ENCODE data around the gene PPP1R1B.
"Not testable (repeated sequence)": the region's sequence is repeated elsewhere in the genome, so short reads cannot be mapped to it uniquely, and the experiment has no call there.

Gene PPP1R1B

GRCh38 chr17:39626171-39627046, at the start of gene PPP1R1B:
TSS of gene PPP1R1B (plus strand) at chr17:39626952. CDS start at chr17:39627393, 441 bp downstream.
- DNase-seq (ENCODE audit: low read depth), result no peak

- DNase-seq (ENCODE audit: low read depth), result no peak
Observed at GRCh38 chr17:39578272-39578671, 48.5 kb upstream of the PPP1R1B start.

- DNase-seq (ENCODE audit: low read depth), result no peak
Observed at GRCh38 chr17:39579318-39580081, 47.3 kb upstream of the PPP1R1B start.

GRCh38 chr17:39580082-39580468, 46.7 kb upstream of the PPP1R1B start:
- DNase-seq (ENCODE audit: low read depth), result no peak

GRCh38 chr17:39581071-39581758, 45.5 kb upstream of the PPP1R1B start:
- DNase-seq (ENCODE audit: low read depth), result no peak

- DNase-seq (ENCODE audit: low read depth), result no peak
Observed at GRCh38 chr17:39581759-39582085, 45.0 kb upstream of the PPP1R1B start.

- DNase-seq (ENCODE audit: low read depth), result no peak
Observed at GRCh38 chr17:39582658-39583057, 44.1 kb upstream of the PPP1R1B start.

- not testable (repeated sequence) for DNase-seq (ENCODE audit: low read depth)
Observed at GRCh38 chr17:39590180-39590579, 36.6 kb upstream of the PPP1R1B start.

- DNase-seq (ENCODE audit: low read depth), result no peak
Observed at GRCh38 chr17:39591958-39592954, 34.5 kb upstream of the PPP1R1B start.

GRCh38 chr17:39593371-39593770, 33.4 kb upstream of the PPP1R1B start:
- DNase-seq (ENCODE audit: low read depth), result no peak

- DNase-seq (ENCODE audit: low read depth), result no peak
Observed at GRCh38 chr17:39595294-39595693, 31.5 kb upstream of the PPP1R1B start.

GRCh38 chr17:39595928-39596510, 30.7 kb upstream of the PPP1R1B start:
- DNase-seq (ENCODE audit: low read depth), result no peak

GRCh38 chr17:39596543-39597267, 30.0 kb upstream of the PPP1R1B start:
- DNase-seq (ENCODE audit: low read depth), result no peak

- no peak for DNase-seq (ENCODE audit: low read depth)
Observed at GRCh38 chr17:39597372-39598046, 29.2 kb upstream of the PPP1R1B start.

GRCh38 chr17:39598047-39598481, 28.7 kb upstream of the PPP1R1B start:
- no peak for DNase-seq (ENCODE audit: low read depth)

- no peak for DNase-seq (ENCODE audit: low read depth)
Observed at GRCh38 chr17:39598630-39599003, 28.1 kb upstream of the PPP1R1B start.

- no peak for DNase-seq (ENCODE audit: low read depth)
Observed at GRCh38 chr17:39599004-39599664, 27.6 kb upstream of the PPP1R1B start.

GRCh38 chr17:39599665-39600231, 27.0 kb upstream of the PPP1R1B start:
- no peak for DNase-seq (ENCODE audit: low read depth)
